Fibroblast of lung (primary cell): ENCODE measurements around the gene KIAA0930. TPM values are rescaled to one million over a fixed set of nuclear protein-coding genes. Genes with fewer than 3 reads are reported as not detected.

ENCODE experiments used
- DNase-seq, 2 donors: peaks; one replicate each; pipeline versions ENCODE4 v3.0.0 to v3.0.0-alpha.2; 2010; ENCODE audit warnings: low read depth in 2 of 2
- H2AFZ ChIP-seq: 2 replicates; pipeline ENCODE4 v1.5.1; 2012; ENCODE audit warnings: low read length, control low read depth, inconsistent platforms
- H3K27ac ChIP-seq: 2 replicates; pipeline ENCODE4 v1.5.1; 2011; ENCODE audit warnings: low read length, control low read depth; ENCODE audit not compliant: insufficient read depth
- H3K27me3 ChIP-seq: 2 replicates; pipeline ENCODE4 v1.5.1; 2011; ENCODE audit warnings: mild to moderate bottlenecking, low read length; ENCODE audit not compliant: control insufficient read depth, insufficient read depth
- H3K36me3 ChIP-seq: 2 replicates; pipeline ENCODE4 v1.5.1; 2011; ENCODE audit warnings: low read length; ENCODE audit not compliant: control insufficient read depth, insufficient read depth
- H3K4me1 ChIP-seq: 2 replicates; pipeline ENCODE4 v1.5.1; 2011; ENCODE audit warnings: low read length; ENCODE audit not compliant: control insufficient read depth, insufficient read depth; ENCODE audit errors: extremely low read depth
- H3K4me2 ChIP-seq: 2 replicates; pipeline ENCODE4 v1.5.1; 2011; ENCODE audit warnings: low read length, control low read depth; ENCODE audit not compliant: insufficient read depth; ENCODE audit errors: extremely low read depth
- H3K4me3 ChIP-seq, 4 experiments: fragments of 200-600 bp in 1 of 4; sonication (generic) in 1 of 4; replicated peaks in 1 of 4; 2 replicates each; pipeline ENCODE4 v1.5.1; 2011 to 2016; ENCODE audit warnings: low read length in 4 of 4, low read depth in 3 of 4, mild to moderate bottlenecking in 3 of 4, control low read depth in 2 of 4, inconsistent platforms in 1 of 4, mixed read lengths in 1 of 4; ENCODE audit not compliant: insufficient read depth in 1 of 4; ENCODE audit errors: control extremely low read depth in 1 of 4
- H3K79me2 ChIP-seq: 2 replicates; pipeline ENCODE4 v1.5.1; 2012; ENCODE audit warnings: mild to moderate bottlenecking, low read length, inconsistent platforms; ENCODE audit not compliant: control insufficient read depth, insufficient read depth
- H3K9ac ChIP-seq: 2 replicates; pipeline ENCODE4 v1.5.1; 2011; ENCODE audit warnings: mild to moderate bottlenecking, low read length, control low read depth; ENCODE audit not compliant: insufficient read depth
- H3K9me3 ChIP-seq: 2 replicates; pipeline ENCODE4 v1.5.1; 2012; ENCODE audit warnings: low read depth, low read length; ENCODE audit not compliant: control insufficient read depth, insufficient read depth
- H4K20me1 ChIP-seq: 2 replicates; pipeline ENCODE4 v1.5.1; 2011; ENCODE audit warnings: low read length; ENCODE audit not compliant: control insufficient read depth, insufficient read depth; ENCODE audit errors: extremely low read depth
- CTCF ChIP-seq, 2 donors: IDR thresholded peaks in 1 of 2; conservative IDR thresholded peaks in 1 of 2; 1 replicate in 1 of 2; 2 replicates in 1 of 2; pipeline ENCODE4 v1.5.1; 2011 to 2012; ENCODE audit warnings: low read length in 2 of 2, control low read depth in 1 of 2, inconsistent platforms in 1 of 2, low read depth in 1 of 2, mild to moderate bottlenecking in 1 of 2
- EZH2 ChIP-seq: IDR thresholded peaks from 2 replicates; pipeline ENCODE4 v1.5.1; 2012; ENCODE audit warnings: low read length, control low read depth, mild to moderate bottlenecking; ENCODE audit errors: missing control alignments
- polyA plus RNA-seq, 2 donors: library from polyadenylated mRNA; depleted of rRNA in 1 of 2; stranded (reverse) in 1 of 2; unstranded in 1 of 2; fragments of >200 nt; gene quantifications; 2 replicates each; pipeline ENCODE4 v1.2.1, GENCODE V29; 2011 to 2012; ENCODE audit warnings: missing spikeins in 1 of 2
- total RNA-seq: library from RNA; depleted of rRNA; stranded (reverse); fragments of >200 nt; gene quantifications from 2 replicates; pipeline ENCODE4 v1.2.1, GENCODE V29; 2014

The KIAA0930 gene
- total and polyA plus RNA-seq, 2 donors (not counting 1 experiment from before 2014, with no cell fraction given): 28.2 to 30.9 TPM

- no peaks in the 10 kb centered on the region for H3K9me3 ChIP-seq
- TF ChIP-seq CTCF (conservative IDR thresholded peaks at IDR 0.05 in 1 of 2, IDR thresholded peaks at IDR 0.05 in 1 of 2; ENCODE audit: low read depth in 1 of 2, low read length in 2 of 2): no peak
- no peak for TF ChIP-seq EZH2
- H3K79me2 ChIP-seq: no peaks in the 10 kb centered on the region
- no peak overlapping the region for H3K4me2 ChIP-seq
- no peak overlapping the region for H3K27ac ChIP-seq
- no peak overlapping the region for H3K4me3 ChIP-seq
- no peak for DNase-seq
- H3K4me1 ChIP-seq: no peaks in the 10 kb centered on the region
- H2AFZ ChIP-seq: no peak overlapping the region
- peaks cover 2% of the 10 kb centered on the region for H3K27me3 ChIP-seq
- H4K20me1 ChIP-seq: no peaks in the 10 kb centered on the region
- no peaks in the 10 kb centered on the region for H3K36me3 ChIP-seq
- no peak overlapping the region for H3K9ac ChIP-seq
Observed at GRCh38 chr22:45251825-45252224, 11.1 kb upstream of the KIAA0930 start.

GRCh38 chr22:45248832-45249561 lies 8.3 kb upstream of the KIAA0930 start:
- H3K4me2 ChIP-seq: no peak overlapping the region
- H3K4me1 ChIP-seq: peaks cover 5% of the 10 kb centered on the region
- H3K9ac ChIP-seq: no peak overlapping the region
- no peak overlapping the region for H3K27ac ChIP-seq
- H3K36me3 ChIP-seq: no peaks in the 10 kb centered on the region
- TF ChIP-seq CTCF (conservative IDR thresholded peaks at IDR 0.05 in 1 of 2, IDR thresholded peaks at IDR 0.05 in 1 of 2; ENCODE audit: low read depth in 1 of 2, low read length in 2 of 2) (no peak), EZH2 (no peak)
- no peak overlapping the region for H3K4me3 ChIP-seq
- H3K9me3 ChIP-seq: no peaks in the 10 kb centered on the region
- DNase-seq: no peak
- no peak overlapping the region for H2AFZ ChIP-seq
- peaks cover 2% of the 10 kb centered on the region for H3K27me3 ChIP-seq
- no peaks in the 10 kb centered on the region for H4K20me1 ChIP-seq
- H3K79me2 ChIP-seq: no peaks in the 10 kb centered on the region

GRCh38 chr22:45246060-45246985 lies 5.6 kb upstream of the KIAA0930 start:
- peak overlapping the region; percentile 34 for H3K9ac ChIP-seq
- no peak overlapping the region for H3K4me3 ChIP-seq
- peaks cover 5% of the 10 kb centered on the region for H3K4me1 ChIP-seq
- no peaks in the 10 kb centered on the region for H3K79me2 ChIP-seq
- TF ChIP-seq EZH2 (no peak), CTCF (conservative IDR thresholded peaks at IDR 0.05 in 1 of 2, IDR thresholded peaks at IDR 0.05 in 1 of 2; ENCODE audit: low read depth in 1 of 2, low read length in 2 of 2) (no peak)
- peak overlapping the region; percentile 62 for H3K4me2 ChIP-seq
- no peak overlapping the region for H2AFZ ChIP-seq
- no peaks in the 10 kb centered on the region for H3K36me3 ChIP-seq
- H4K20me1 ChIP-seq: no peaks in the 10 kb centered on the region
- DNase-seq: peak; percentile 85 to 99
- no peaks in the 10 kb centered on the region for H3K9me3 ChIP-seq
- H3K27me3 ChIP-seq: peaks cover 2% of the 10 kb centered on the region
- H3K27ac ChIP-seq: peak overlapping the region; percentile 71
